Measurements from ENCODE around the gene CELF1.

CELF1 gene

GRCh38 chr11:47506373-47506772 is 46.6 kb downstream of the CELF1 start:
- no peak overlapping the region for H3K9ac ChIP-seq (ENCODE audit: low read length)
- no peaks in the 10 kb centered on the region for H3K9me3 ChIP-seq (ENCODE audit: insufficient read depth, low read length)
- no peak overlapping the region for H3K4me3 ChIP-seq (ENCODE audit: insufficient read depth, low read length, poor library complexity, severe bottlenecking)
- peaks cover 100% of the 10 kb centered on the region for H3K79me2 ChIP-seq (ENCODE audit: insufficient read depth, low read length)
- no peaks in the 10 kb centered on the region for H3K27me3 ChIP-seq (ENCODE audit: low read length)
- H3K4me2 ChIP-seq (ENCODE audit: low read depth, low read length, poor library complexity, severe bottlenecking), result no peak overlapping the region
- H2AFZ ChIP-seq (ENCODE audit: low read depth, low read length, severe bottlenecking), result no peak overlapping the region
- H3F3A ChIP-seq (ENCODE audit: insufficient read depth), result peaks cover 15% of the 10 kb centered on the region
- no peaks in the 10 kb centered on the region for H3K9me2 ChIP-seq (replicated peaks; ENCODE audit: insufficient read depth, low read length)
- peaks cover 18% of the 10 kb centered on the region; the same call in 1 of the 2 replicates for H4K20me1 ChIP-seq (ENCODE audit: low read depth, low read length)
- no peaks in the 10 kb centered on the region for H3K36me3 ChIP-seq (ENCODE audit: low read length)
- no peak overlapping the region for H3K27ac ChIP-seq (ENCODE audit: low read depth, low read length)
- TF ChIP-seq EZH2phosphoT487 (conservative IDR thresholded peaks at IDR 0.05; ENCODE audit: low read length) (no peak), CTCF (IDR thresholded peaks at IDR 0.05; ENCODE audit: insufficient read depth, low read length, poor library complexity, severe bottlenecking) (no peak)

DNA sequence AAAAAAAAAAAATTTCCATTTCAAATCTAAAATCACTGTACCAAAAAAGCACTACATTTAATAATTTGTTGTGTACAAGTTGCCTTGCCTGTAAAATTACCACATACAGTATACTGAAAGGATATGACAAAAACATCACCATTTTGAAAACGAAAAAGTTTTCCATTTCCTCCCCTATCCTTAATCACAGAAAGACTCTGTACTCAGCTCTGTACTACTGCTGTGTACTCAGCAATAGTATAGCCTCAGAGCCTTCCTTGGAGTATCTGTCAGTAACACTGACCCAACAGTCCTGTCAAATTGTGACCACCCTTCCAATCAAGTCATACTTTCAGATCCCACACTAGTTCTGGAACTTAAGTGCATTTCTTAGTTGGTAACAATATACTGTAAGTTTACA is 48.0 kb downstream of the CELF1 start:
- Histone ChIP-seq H3K79me2 (ENCODE audit: insufficient read depth, low read length) (peaks cover 100% of the 10 kb centered on the region), H3K9ac (ENCODE audit: low read length) (no peak overlapping the region), H3K27me3 (ENCODE audit: low read length) (no peaks in the 10 kb centered on the region), H3F3A (ENCODE audit: insufficient read depth) (peaks cover 13% of the 10 kb centered on the region), H3K9me2 (replicated peaks; ENCODE audit: insufficient read depth, low read length) (no peaks in the 10 kb centered on the region), H4K20me1 (ENCODE audit: low read depth, low read length) (peaks cover 18% of the 10 kb centered on the region; the same call in 1 of the 2 replicates), H3K4me2 (ENCODE audit: low read depth, low read length, poor library complexity, severe bottlenecking) (no peak overlapping the region), H3K9me3 (ENCODE audit: insufficient read depth, low read length) (no peaks in the 10 kb centered on the region), H3K4me3 (ENCODE audit: insufficient read depth, low read length, poor library complexity, severe bottlenecking) (no peak overlapping the region), H2AFZ (ENCODE audit: low read depth, low read length, severe bottlenecking) (no peak overlapping the region), H3K27ac (ENCODE audit: low read depth, low read length) (no peak overlapping the region), H3K36me3 (ENCODE audit: low read length) (0 out of 2 replicates have a peak, but pooled peaks cover 2% of the 10 kb centered on the region)
- TF ChIP-seq EZH2phosphoT487 (conservative IDR thresholded peaks at IDR 0.05; ENCODE audit: low read length), result no peak
- no peak for TF ChIP-seq CTCF (IDR thresholded peaks at IDR 0.05; ENCODE audit: insufficient read depth, low read length, poor library complexity, severe bottlenecking)

- no peaks in the 10 kb centered on the region for H3K27me3 ChIP-seq (ENCODE audit: low read length)
- peaks cover 9% of the 10 kb centered on the region for H3F3A ChIP-seq (ENCODE audit: insufficient read depth)
- no peaks in the 10 kb centered on the region for H3K9me2 ChIP-seq (replicated peaks; ENCODE audit: insufficient read depth, low read length)
- TF ChIP-seq EZH2phosphoT487 (conservative IDR thresholded peaks at IDR 0.05; ENCODE audit: low read length), result no peak
- TF ChIP-seq CTCF (IDR thresholded peaks at IDR 0.05; ENCODE audit: insufficient read depth, low read length, poor library complexity, severe bottlenecking), result no peak
- no peak overlapping the region for H3K4me2 ChIP-seq (ENCODE audit: low read depth, low read length, poor library complexity, severe bottlenecking)
- no peak overlapping the region for H3K27ac ChIP-seq (ENCODE audit: low read depth, low read length)
- H3K9me3 ChIP-seq (ENCODE audit: insufficient read depth, low read length), result no peaks in the 10 kb centered on the region
- peaks cover 100% of the 10 kb centered on the region for H3K79me2 ChIP-seq (ENCODE audit: insufficient read depth, low read length)
- 0 out of 2 replicates have a peak, but pooled peaks cover 2% of the 10 kb centered on the region for H3K36me3 ChIP-seq (ENCODE audit: low read length)
- H4K20me1 ChIP-seq (ENCODE audit: low read depth, low read length), result peaks cover 23% of the 10 kb centered on the region; the same call in 1 of the 2 replicates
- H2AFZ ChIP-seq (ENCODE audit: low read depth, low read length, severe bottlenecking), result no peak overlapping the region
- H3K4me3 ChIP-seq (ENCODE audit: insufficient read depth, low read length, poor library complexity, severe bottlenecking), result no peak overlapping the region
- no peak overlapping the region for H3K9ac ChIP-seq (ENCODE audit: low read length)
These were observed 49.7 kb downstream of the CELF1 start for GRCh38 chr11:47503227-47503626.
